ENCODE measurements around the gene LRP8.

LRP8 gene

GRCh38 chr1:53376041-53376461 lies 48.2 kb upstream of the LRP8 start:
- Histone ChIP-seq H3K36me3 (replicated peaks; ENCODE audit: insufficient read depth, low read length) (no peaks in the 10 kb centered on the region), H4K20me1 (ENCODE audit: insufficient read depth, low read length) (no peaks in the 10 kb centered on the region), H2AFZ (ENCODE audit: low read length) (no peak overlapping the region), H3F3A (ENCODE audit: insufficient read depth, low read length) (no peaks in the 10 kb centered on the region), H3K4me3 (ENCODE audit: low read length) (no peak overlapping the region), H3K9ac (ENCODE audit: low read length) (no peak overlapping the region), H3K27ac (ENCODE audit: low read length) (no peak overlapping the region), H3K4me1 (ENCODE audit: low read length) (no peaks in the 10 kb centered on the region), H3K9me3 (replicated peaks; ENCODE audit: insufficient read depth, low read length) (no peaks in the 10 kb centered on the region), H3K4me2 (ENCODE audit: low read depth, low read length) (no peak overlapping the region), H3K27me3 (replicated peaks; ENCODE audit: insufficient read depth, low read length) (no peaks in the 10 kb centered on the region), H3K9me2 (replicated peaks; ENCODE audit: insufficient read depth, low read length) (no peaks in the 10 kb centered on the region), H3K79me2 (ENCODE audit: low read length) (no peaks in the 10 kb centered on the region)
- no peak for DNase-seq
- TF ChIP-seq EZH2phosphoT487 (IDR thresholded peaks at IDR 0.05; ENCODE audit: low read length) (no peak), CTCF (IDR thresholded peaks at IDR 0.05; ENCODE audit: low read length) (no peak), EZH2 (optimal IDR thresholded peaks at IDR 0.05; ENCODE audit: low read depth, low read length) (no peak)

DNA sequence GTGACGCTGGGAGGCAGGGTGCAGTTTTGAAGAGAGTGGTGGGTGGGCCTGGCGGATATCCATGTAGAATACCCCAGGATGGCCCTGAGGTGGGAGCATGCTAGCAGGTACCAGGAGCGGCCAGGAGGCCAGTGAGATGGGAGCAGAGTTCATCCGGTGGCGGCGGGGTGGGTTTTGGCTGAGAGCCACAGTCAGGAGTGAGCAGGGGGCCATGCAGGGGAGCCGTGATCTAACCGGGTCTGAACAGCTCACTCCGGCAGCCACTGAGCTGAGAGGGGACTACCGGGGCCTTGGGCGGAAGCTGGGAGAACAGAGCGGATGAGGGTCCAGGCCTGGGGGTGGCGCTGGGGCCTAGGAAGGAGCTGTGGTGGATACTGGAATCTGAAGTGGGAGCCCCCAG lies 47.6 kb upstream of the LRP8 start:
- no peak overlapping the region for H3K4me2 ChIP-seq (ENCODE audit: low read depth, low read length)
- H2AFZ ChIP-seq (ENCODE audit: low read length): no peak overlapping the region
- H3K9ac ChIP-seq (ENCODE audit: low read length): no peak overlapping the region
- H3K4me3 ChIP-seq (ENCODE audit: low read length): no peak overlapping the region
- TF ChIP-seq CTCF (IDR thresholded peaks at IDR 0.05; ENCODE audit: low read length): no peak
- no peaks in the 10 kb centered on the region for H3K27me3 ChIP-seq (replicated peaks; ENCODE audit: insufficient read depth, low read length)
- H3F3A ChIP-seq (ENCODE audit: insufficient read depth, low read length): no peaks in the 10 kb centered on the region
- no peak for DNase-seq
- H3K27ac ChIP-seq (ENCODE audit: low read length): no peak overlapping the region
- no peaks in the 10 kb centered on the region for H4K20me1 ChIP-seq (ENCODE audit: insufficient read depth, low read length)
- no peaks in the 10 kb centered on the region for H3K4me1 ChIP-seq (ENCODE audit: low read length)
- no peaks in the 10 kb centered on the region for H3K9me3 ChIP-seq (replicated peaks; ENCODE audit: insufficient read depth, low read length)
- H3K36me3 ChIP-seq (replicated peaks; ENCODE audit: insufficient read depth, low read length): no peaks in the 10 kb centered on the region
- no peaks in the 10 kb centered on the region for H3K9me2 ChIP-seq (replicated peaks; ENCODE audit: insufficient read depth, low read length)
- H3K79me2 ChIP-seq (ENCODE audit: low read length): no peaks in the 10 kb centered on the region

DNA sequence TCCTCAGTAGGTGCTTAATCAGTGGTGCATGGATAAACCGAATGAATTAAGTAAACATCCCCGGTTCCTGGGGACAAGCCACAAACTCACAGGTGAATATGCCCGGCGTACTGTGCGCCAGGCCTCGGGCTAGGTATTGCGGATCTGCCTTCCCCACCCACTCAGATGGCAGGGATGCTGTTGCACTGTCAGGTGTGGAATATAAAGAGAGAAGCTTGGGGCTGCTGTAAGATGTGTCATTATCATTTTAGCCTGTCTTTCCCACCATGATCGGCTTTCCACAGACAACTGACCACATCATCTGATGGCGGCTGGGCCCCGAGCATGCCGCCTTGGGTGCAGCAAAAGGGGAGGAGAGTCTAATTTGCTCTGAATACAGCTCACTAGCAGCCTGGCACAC lies 45.4 kb upstream of the LRP8 start:
- Histone ChIP-seq H3K4me1 (ENCODE audit: low read length) (peaks cover 2% of the 10 kb centered on the region), H3F3A (ENCODE audit: insufficient read depth, low read length) (no peaks in the 10 kb centered on the region), H3K79me2 (ENCODE audit: low read length) (no peaks in the 10 kb centered on the region), H3K9me3 (replicated peaks; ENCODE audit: insufficient read depth, low read length) (no peaks in the 10 kb centered on the region), H3K27me3 (replicated peaks; ENCODE audit: insufficient read depth, low read length) (no peaks in the 10 kb centered on the region), H3K4me2 (ENCODE audit: low read depth, low read length) (no peak overlapping the region), H3K27ac (ENCODE audit: low read length) (no peak overlapping the region), H3K36me3 (replicated peaks; ENCODE audit: insufficient read depth, low read length) (no peaks in the 10 kb centered on the region), H3K9me2 (replicated peaks; ENCODE audit: insufficient read depth, low read length) (no peaks in the 10 kb centered on the region), H2AFZ (ENCODE audit: low read length) (no peak overlapping the region), H4K20me1 (ENCODE audit: insufficient read depth, low read length) (no peaks in the 10 kb centered on the region), H3K9ac (ENCODE audit: low read length) (no peak overlapping the region), H3K4me3 (ENCODE audit: low read length) (no peak overlapping the region)
- no peak for TF ChIP-seq CTCF (IDR thresholded peaks at IDR 0.05; ENCODE audit: low read length)
- TF ChIP-seq EZH2 (optimal IDR thresholded peaks at IDR 0.05; ENCODE audit: low read depth, low read length): no peak
- no peak for TF ChIP-seq EZH2phosphoT487 (IDR thresholded peaks at IDR 0.05; ENCODE audit: low read length)
- no peak for DNase-seq

Data from MM.1S (cell line).